ENCODE data around the gene PDE6H. TPM values are rescaled to one million over a fixed set of nuclear protein-coding genes. Genes with fewer than 3 reads are reported as not detected.

The PDE6H gene
- total and polyA plus RNA-seq, 2 of the 8 experiments (the other 6 are each of a cell fraction or from before 2014, with no cell fraction given), result not detected

GRCh38 chr12:14997998-14998397, 25.2 kb downstream of the PDE6H start:
- Histone ChIP-seq H3K4ac (replicated peaks; ENCODE audit: insufficient read length, low read depth, low read length) (no peak overlapping the region), H4K8ac (ENCODE audit: extremely low read depth, insufficient read depth, low read length) (no peak overlapping the region), H3K23ac (ENCODE audit: insufficient read length) (no peak overlapping the region), H2BK120ac (replicated peaks; ENCODE audit: low read depth, low read length) (no peak overlapping the region), H3K4me3 (ENCODE audit: extremely low read depth in 1 of 4, insufficient read depth in 2 of 4, low read depth in 3 of 4, low read length in 4 of 4) (no peak overlapping the region), H2BK12ac (ENCODE audit: low read depth, low read length) (no peak overlapping the region), H3K4me1 (replicated peaks in 1 of 4; ENCODE audit: control insufficient read depth in 3 of 4, insufficient read depth in 4 of 4, low read length in 3 of 4) (peaks cover 2 to 8% (median 3%) of the 10 kb centered on the region in 4 experiments; a peak in 4 of 7 replicates), H3K9me3 (ENCODE audit: insufficient read depth in 2 of 2, low read depth in 1 of 2, low read length in 1 of 2) (no peaks in the 10 kb centered on the region), H3K27ac (ENCODE audit: low read depth, low read length) (no peak overlapping the region), H3K9ac (replicated peaks in 1 of 4; ENCODE audit: extremely low read depth in 1 of 4, low read depth in 3 of 4, low read length in 3 of 4) (no peak overlapping the region), H3K56ac (replicated peaks; ENCODE audit: insufficient read length, low read depth, low read length) (no peak overlapping the region), H3K79me1 (ENCODE audit: low read depth, low read length) (no peaks in the 10 kb centered on the region), H4K5ac (ENCODE audit: insufficient read length, low read depth, low read length) (no peak overlapping the region), H2AK5ac (ENCODE audit: low read depth, low read length) (no peak overlapping the region), H3K18ac (ENCODE audit: extremely low read depth, low read length) (no peak overlapping the region), H3K23me2 (ENCODE audit: low read depth, low read length) (no peaks in the 10 kb centered on the region), H2AFZ (ENCODE audit: low read length) (no peak overlapping the region), H4K91ac (replicated peaks; ENCODE audit: insufficient read length, low read length) (no peak overlapping the region), H2BK20ac (ENCODE audit: low read length) (no peak overlapping the region), H3K36me3 (ENCODE audit: control insufficient read depth in 2 of 4, insufficient read depth in 4 of 4, low read length in 3 of 4) (no peaks in the 10 kb centered on the region), H3K4me2 (ENCODE audit: insufficient read depth in 1 of 2, low read depth in 2 of 2, low read length in 2 of 2) (no peak overlapping the region), H4K20me1 (replicated peaks in 1 of 2; ENCODE audit: control insufficient read depth in 1 of 2, insufficient read depth in 2 of 2, low read length in 2 of 2) (no peaks in the 10 kb centered on the region), H2BK5ac (ENCODE audit: low read depth, low read length) (no peak overlapping the region), H3K79me2 (ENCODE audit: control insufficient read depth in 1 of 2, insufficient read depth in 2 of 2, low read length in 2 of 2) (no peaks in the 10 kb centered on the region), H3K27me3 (replicated peaks in 1 of 4; ENCODE audit: control insufficient read depth in 3 of 4, extremely low read depth in 1 of 4, insufficient read depth in 3 of 4, low read length in 3 of 4) (no peaks in the 10 kb centered on the region), H3K14ac (ENCODE audit: insufficient read length) (no peak overlapping the region), H2BK15ac (ENCODE audit: low read length) (no peak overlapping the region)
- no peak for DNase-seq (ENCODE audit: low read depth in 1 of 2, low spot score in 2 of 2)
- no peak for FAIRE-seq
- 100% methylated on average over 3 of the region's 3 CpGs; no CpG with 5 or more reads in 1 of the 2 experiments for WGBS, 2 experiments (ENCODE audit: extremely low coverage in 1 of 2, insufficient coverage in 1 of 2, insufficient read length in 1 of 2, insufficient replicate concordance in 2 of 2, low coverage in 1 of 2, low lambda C conversion rate in 2 of 2, missing lambda C conversion rate in 1 of 2)
- CTCF ChIA-PET (ENCODE audit: partially characterized antibody), result interaction anchor here (1.1 to 12.5 kb wide), 4 partner anchors 11 to 223 kb away, joined by 3 to 116 read pairs (median 4); partner anchors contain the start of genes ART4 and RERG
- TF ChIP-seq SP2 (IDR thresholded peaks at IDR 0.05; ENCODE audit: low read length) (no peak), KDM5A (IDR thresholded peaks at IDR 0.05; ENCODE audit: low read length) (no peak), RFX5 (IDR thresholded peaks at IDR 0.05; ENCODE audit: borderline replicate concordance, low read depth, low read length) (no peak), RBBP5 (IDR thresholded peaks at IDR 0.05; ENCODE audit: borderline replicate concordance, low read depth, low read length) (no peak), SAP30 (IDR thresholded peaks at IDR 0.05; ENCODE audit: insufficient read depth, insufficient replicate concordance, low read length) (no peak), TCF12 (IDR thresholded peaks at IDR 0.05; ENCODE audit: low read depth, low read length) (no peak), RAD21 (IDR thresholded peaks at IDR 0.05 in 1 of 2, conservative IDR thresholded peaks at IDR 0.05 in 1 of 2; ENCODE audit: low read depth in 2 of 2, low read length in 2 of 2) (no peak), NRF1 (IDR thresholded peaks at IDR 0.05; ENCODE audit: low read depth, low read length) (no peak), E2F6 (IDR thresholded peaks at IDR 0.05) (no peak), POLR2AphosphoS5 (IDR thresholded peaks at IDR 0.05; ENCODE audit: low read depth, low read length) (no peak), TAF7 (optimal IDR thresholded peaks at IDR 0.05; ENCODE audit: borderline replicate concordance, low read depth, low read length) (no peak), CHD2 (IDR thresholded peaks at IDR 0.05; ENCODE audit: low read length) (no peak), JUND (IDR thresholded peaks at IDR 0.05; ENCODE audit: low read length) (no peak), JUN (IDR thresholded peaks at IDR 0.05; ENCODE audit: low read depth, low read length) (no peak)
- POLR2A ChIA-PET (ENCODE audit: partially characterized antibody), result no interaction called here

Measured in H1 (cell line).